Upper lobe of left lung (tissue), 4 donors: ENCODE measurements around the gene MAP3K2.

Source experiments
- EP300 ChIP-seq, 4 donors: sonication (generic); formaldehyde crosslinking; IDR thresholded peaks; one replicate each; pipeline ENCODE4 v1.5.1; 2017; ENCODE audit warnings: antibody characterized with exemption in 4 of 4, control low read depth in 2 of 4
- POLR2AphosphoS5 ChIP-seq, 2 donors: sonication (generic); formaldehyde crosslinking; IDR thresholded peaks; one replicate each; pipeline ENCODE4 v1.5.1; 2017; ENCODE audit warnings: antibody characterized with exemption in 2 of 2
- TF ChIP-seq, protein P1 (sequence below), 6 experiments: fragments of 450-650 bp in 4 of 6; fragments of 200-600 bp in 2 of 6; sonication (generic) in 2 of 6; IDR thresholded peaks; one replicate each; pipeline ENCODE4 v1.5.1; 2016 to 2019; ENCODE audit warnings: antibody characterized with exemption in 6 of 6

DNA sequence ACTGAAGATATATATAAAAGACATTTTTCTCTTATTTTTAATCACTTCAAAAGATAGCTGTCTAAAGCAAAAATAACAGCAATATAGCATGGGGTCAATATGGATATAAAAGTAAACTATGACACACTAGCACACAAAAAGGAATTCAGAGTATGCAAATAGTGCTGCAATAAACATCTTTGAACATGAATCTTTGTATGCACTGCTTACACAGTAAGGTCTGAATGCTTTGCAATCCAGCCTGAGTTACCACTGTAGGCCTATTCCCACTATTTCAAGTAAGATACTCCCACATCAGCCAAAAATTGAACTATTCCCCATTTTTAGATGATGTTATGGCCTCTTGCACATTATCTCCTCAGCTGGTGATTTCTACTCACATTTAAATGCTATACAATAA lies 66.5 kb downstream of the MAP3K2 start:
- TF ChIP-seq POLR2AphosphoS5 (IDR thresholded peaks at IDR 0.05) (no peak), EP300 (IDR thresholded peaks at IDR 0.05) (no peak)
- TF ChIP-seq, protein P1, sequence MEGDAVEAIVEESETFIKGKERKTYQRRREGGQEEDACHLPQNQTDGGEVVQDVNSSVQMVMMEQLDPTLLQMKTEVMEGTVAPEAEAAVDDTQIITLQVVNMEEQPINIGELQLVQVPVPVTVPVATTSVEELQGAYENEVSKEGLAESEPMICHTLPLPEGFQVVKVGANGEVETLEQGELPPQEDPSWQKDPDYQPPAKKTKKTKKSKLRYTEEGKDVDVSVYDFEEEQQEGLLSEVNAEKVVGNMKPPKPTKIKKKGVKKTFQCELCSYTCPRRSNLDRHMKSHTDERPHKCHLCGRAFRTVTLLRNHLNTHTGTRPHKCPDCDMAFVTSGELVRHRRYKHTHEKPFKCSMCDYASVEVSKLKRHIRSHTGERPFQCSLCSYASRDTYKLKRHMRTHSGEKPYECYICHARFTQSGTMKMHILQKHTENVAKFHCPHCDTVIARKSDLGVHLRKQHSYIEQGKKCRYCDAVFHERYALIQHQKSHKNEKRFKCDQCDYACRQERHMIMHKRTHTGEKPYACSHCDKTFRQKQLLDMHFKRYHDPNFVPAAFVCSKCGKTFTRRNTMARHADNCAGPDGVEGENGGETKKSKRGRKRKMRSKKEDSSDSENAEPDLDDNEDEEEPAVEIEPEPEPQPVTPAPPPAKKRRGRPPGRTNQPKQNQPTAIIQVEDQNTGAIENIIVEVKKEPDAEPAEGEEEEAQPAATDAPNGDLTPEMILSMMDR (IDR thresholded peaks at IDR 0.05), result no peak
